Measurements from ENCODE around the gene SH3TC1.

- TF ChIP-seq BCL3 (IDR thresholded peaks at IDR 0.05) = no peak
- TF ChIP-seq CTCF (IDR thresholded peaks at IDR 0.05) = no peak
- TF ChIP-seq KDM5A (IDR thresholded peaks at IDR 0.05) = no peak
- no peak for TF ChIP-seq CBX2 (IDR thresholded peaks at IDR 0.05; ENCODE audit: borderline replicate concordance, low read depth)
- no peak for TF ChIP-seq EP300 (IDR thresholded peaks at IDR 0.05)
- no peak for TF ChIP-seq PBX3 (IDR thresholded peaks at IDR 0.05)
- no peak for TF ChIP-seq POLR2A (IDR thresholded peaks at IDR 0.05; ENCODE audit: low read length)
- TF ChIP-seq TP53 (CRISPR knock-in tag; IDR thresholded peaks at IDR 0.05) = no peak
- TF ChIP-seq RAD21 (conservative IDR thresholded peaks at IDR 0.05 in 1 of 2, IDR thresholded peaks at IDR 0.05 in 1 of 2) = no peak
- TF ChIP-seq ZFP36 (IDR thresholded peaks at IDR 0.05; ENCODE audit: borderline replicate concordance, partially characterized antibody) = no peak
- no peak for TF ChIP-seq MAFK (IDR thresholded peaks at IDR 0.05; ENCODE audit: partially characterized antibody)
- TF ChIP-seq MAX (IDR thresholded peaks at IDR 0.05) = no peak
- no peak for TF ChIP-seq SMC3 (IDR thresholded peaks at IDR 0.05)
Observed at GRCh38 chr4:8224267-8224974, 25.3 kb downstream of the SH3TC1 start.
